T-helper 1 cell treated with Interleukin-12 subunit alpha and Interleukin-12 subunit beta and Interleukin-4 antibody, amounts not matched to agents 30 ng/mL and 1 ng/mL, for 36 hours (primary cell): ENCODE data around the gene BTRC. TPM values are rescaled to one million over a fixed set of nuclear protein-coding genes. Genes with fewer than 3 reads are reported as not detected.

Experiments
- intact Hi-C: fragments of 100-400 bp; cut with micrococcal nuclease; formaldehyde crosslinking; loops from one replicate; pipeline ENCODE4 v1.15.1; 2024
- total RNA-seq: library from RNA; stranded (reverse); gene quantifications from 2 replicates; pipeline ENCODE4 v1.2.3, GENCODE V29; 2022

BTRC gene
- total RNA-seq, 1 donor from 2014 or later, result 14.8 TPM

DNA sequence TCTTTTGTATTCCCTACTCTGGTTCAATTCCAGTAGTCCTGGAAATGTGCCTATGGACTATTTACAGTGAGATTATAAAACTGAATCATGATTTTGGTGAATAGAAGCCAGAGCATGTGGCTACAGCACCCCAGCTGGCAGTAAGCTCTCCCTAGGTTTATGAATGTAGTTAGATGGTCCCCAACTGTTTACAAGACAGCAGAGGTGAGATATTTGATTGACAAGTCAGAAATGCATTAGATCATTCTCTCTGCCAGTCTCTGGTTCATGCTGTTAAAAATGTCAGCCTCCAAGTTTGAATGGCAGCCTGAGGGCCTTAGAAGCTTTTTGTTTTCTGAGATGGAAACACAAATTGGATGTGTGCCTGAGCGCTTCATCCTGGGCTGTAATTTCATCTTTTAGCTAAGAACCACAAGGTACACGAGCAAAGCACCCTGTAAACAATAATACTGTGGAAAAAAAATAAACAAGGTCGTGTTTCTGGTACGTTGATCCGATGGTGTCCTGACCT is 85.0 kb downstream of the BTRC start:
- intact Hi-C loops, result no loop called here

DNA sequence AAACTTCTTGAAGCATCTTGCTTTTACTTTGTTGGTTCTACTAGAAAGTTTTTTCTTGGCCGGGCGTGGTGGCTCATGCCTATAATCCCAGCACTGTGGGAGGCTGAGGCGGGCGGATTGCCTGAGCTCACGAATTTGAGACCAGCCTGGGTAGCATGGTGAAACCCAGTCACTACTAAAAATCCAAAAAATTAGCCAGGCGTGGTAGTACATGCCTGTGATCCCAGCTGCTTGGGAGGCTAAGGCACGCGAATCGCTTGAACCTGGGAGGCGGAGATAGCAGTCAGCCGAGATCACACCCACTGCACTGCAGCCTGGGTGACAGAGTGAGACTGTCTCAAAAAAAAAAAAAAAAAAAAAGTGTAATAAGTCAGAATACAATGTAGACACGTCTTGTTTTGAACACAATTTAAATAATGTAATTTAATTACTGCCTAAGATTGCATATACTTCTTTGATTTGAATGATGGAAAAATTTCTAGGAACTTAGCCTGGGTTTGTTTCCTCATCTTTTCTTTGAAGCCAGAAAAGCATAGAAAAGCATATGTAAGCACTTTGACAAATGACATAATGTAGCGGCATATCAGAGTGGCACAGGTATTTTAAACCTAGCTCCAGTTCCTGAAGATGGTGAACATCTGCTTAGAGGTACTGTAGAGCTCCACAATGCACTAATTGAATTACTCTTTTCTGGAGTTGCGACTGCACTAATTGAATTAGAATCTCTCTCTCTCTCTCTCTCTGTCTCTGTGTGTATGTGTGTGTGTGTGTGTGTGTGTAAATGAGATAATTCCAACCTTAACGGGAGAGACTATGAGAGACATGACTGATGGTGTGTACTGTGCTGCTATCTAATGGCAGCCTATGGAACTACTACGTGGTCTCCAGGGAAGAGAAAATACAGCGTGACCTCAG is 87.8 kb downstream of the BTRC start:
- intact Hi-C loops, result loop anchor here (1.0 to 5.0 kb wide), 3 partner anchors 140 to 279 kb away; no protein-coding TSS in a partner anchor

DNA sequence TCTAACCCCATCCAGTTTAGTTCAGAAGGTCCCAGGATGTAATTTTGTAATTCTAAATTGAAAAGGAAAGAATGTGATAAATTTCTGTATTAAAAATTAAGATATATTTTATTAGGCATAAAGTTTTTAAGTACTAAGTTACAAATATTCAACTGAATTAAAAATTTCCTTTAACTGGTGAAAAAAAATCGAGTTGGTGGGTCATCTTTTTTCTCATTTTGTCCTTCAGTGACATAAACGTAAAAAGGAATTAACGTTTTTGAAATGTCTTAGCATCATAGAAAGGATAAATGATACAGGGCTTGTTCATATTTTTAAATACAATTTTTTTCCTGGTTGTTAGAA is 88.5 kb downstream of the BTRC start:
- intact Hi-C loops, result loop anchor here (1.0 to 5.0 kb wide), 3 partner anchors 141 to 280 kb away; no protein-coding TSS in a partner anchor

GRCh38 chr10:101444058-101444898 is 90.3 kb downstream of the BTRC start:
- intact Hi-C loops, result loop anchor here (1.0 to 5.0 kb wide), 2 partner anchors 231 to 282 kb away; no protein-coding TSS in a partner anchor

GRCh38 chr10:101446071-101446470 is 92.1 kb downstream of the BTRC start:
- intact Hi-C loops, result no loop called here

GRCh38 chr10:101446947-101447346 is 93.0 kb downstream of the BTRC start:
- intact Hi-C loops, result no loop called here

- intact Hi-C loops, result no loop called here
These were observed 93.5 kb downstream of the BTRC start for GRCh38 chr10:101447477-101447876.

- intact Hi-C loops, result no loop called here
These were observed 96.5 kb downstream of the BTRC start for GRCh38 chr10:101450277-101451080.

- intact Hi-C loops, result no loop called here
These were observed 97.3 kb downstream of the BTRC start for GRCh38 chr10:101451261-101451660.

GRCh38 chr10:101451667-101452069 is 97.7 kb downstream of the BTRC start:
- intact Hi-C loops, result no loop called here

GRCh38 chr10:101452176-101452575 is 98.2 kb downstream of the BTRC start:
- intact Hi-C loops, result no loop called here

- intact Hi-C loops, result no loop called here
These were observed 98.6 kb downstream of the BTRC start for GRCh38 chr10:101452593-101452992.

GRCh38 chr10:101453318-101453717 is 99.4 kb downstream of the BTRC start:
- intact Hi-C loops, result no loop called here

- intact Hi-C loops, result no loop called here
These were observed 100.1 kb downstream of the BTRC start for GRCh38 chr10:101453791-101454718.

DNA sequence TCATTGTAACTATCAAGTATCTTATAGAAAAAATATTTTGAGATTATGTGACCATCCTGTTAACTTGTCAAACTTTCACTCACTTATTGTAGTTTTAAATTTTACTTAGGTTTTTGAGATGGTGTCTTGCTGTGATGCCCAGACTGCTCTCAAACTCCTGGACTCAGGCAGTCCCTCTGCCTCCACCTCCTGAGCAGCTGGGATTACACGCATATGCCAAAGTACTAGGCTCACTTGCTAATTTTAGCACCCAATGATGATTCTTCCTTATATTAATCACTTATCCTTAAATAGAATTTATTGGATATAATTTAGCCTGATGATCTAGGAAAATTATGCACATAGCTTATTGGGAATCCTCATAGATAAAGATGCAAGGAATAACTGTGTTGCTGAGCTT is 104.9 kb downstream of the BTRC start:
- intact Hi-C loops, result no loop called here

GRCh38 chr10:101464082-101464481 is 110.1 kb downstream of the BTRC start:
- intact Hi-C loops, result no loop called here

- intact Hi-C loops, result no loop called here
These were observed 110.6 kb downstream of the BTRC start for GRCh38 chr10:101464599-101464998.

DNA sequence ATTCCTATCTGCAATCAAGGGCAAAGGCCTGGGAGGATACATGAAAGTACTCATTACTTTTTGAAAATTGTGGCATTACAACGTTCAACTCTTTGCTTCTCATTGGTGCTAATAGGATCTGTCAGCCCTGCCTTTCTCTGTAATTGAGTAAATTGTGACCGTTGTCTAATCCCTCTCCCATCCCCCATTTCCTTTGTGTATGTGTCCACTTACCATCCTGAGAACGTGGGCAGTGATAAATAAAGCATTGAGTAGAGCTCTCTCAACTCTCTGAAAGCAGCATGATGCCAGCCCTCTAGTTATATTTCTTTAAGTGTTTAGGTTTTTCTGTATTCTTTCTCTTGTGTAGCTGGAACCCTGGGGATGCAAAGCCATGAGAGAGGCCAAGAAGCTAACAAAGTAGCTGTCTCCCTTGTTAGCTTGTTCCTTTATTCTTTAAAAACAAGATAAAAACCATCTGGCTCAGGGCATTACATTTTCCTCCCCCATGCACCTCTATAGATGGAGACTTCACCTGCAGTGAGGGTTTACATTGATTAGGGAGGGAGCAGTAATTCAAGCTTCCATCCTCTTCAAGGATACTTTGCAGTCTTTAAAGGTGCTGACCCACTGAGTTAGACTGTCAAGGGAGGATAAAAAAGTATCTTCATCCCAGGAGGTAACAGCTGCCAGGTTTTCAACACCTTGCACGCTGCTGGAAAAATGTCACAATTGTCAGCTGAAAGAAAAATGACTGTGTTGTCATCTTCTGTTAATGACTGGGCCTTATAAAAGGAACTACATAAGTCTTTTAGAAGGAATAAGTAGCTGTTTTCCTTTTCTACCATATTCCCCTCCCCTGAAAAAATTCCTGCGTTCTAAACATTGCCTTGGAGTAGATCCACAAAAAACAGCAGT is 112.3 kb downstream of the BTRC start:
- intact Hi-C loops, result no loop called here

- intact Hi-C loops, result loop anchor here (1.0 kb wide), 5 partner anchors 103 to 306 kb away; no protein-coding TSS in a partner anchor
These were observed 113.4 kb downstream of the BTRC start for GRCh38 chr10:101467286-101467770.
